ENCODE measurements around the gene DDI2.

The DDI2 gene

DNA sequence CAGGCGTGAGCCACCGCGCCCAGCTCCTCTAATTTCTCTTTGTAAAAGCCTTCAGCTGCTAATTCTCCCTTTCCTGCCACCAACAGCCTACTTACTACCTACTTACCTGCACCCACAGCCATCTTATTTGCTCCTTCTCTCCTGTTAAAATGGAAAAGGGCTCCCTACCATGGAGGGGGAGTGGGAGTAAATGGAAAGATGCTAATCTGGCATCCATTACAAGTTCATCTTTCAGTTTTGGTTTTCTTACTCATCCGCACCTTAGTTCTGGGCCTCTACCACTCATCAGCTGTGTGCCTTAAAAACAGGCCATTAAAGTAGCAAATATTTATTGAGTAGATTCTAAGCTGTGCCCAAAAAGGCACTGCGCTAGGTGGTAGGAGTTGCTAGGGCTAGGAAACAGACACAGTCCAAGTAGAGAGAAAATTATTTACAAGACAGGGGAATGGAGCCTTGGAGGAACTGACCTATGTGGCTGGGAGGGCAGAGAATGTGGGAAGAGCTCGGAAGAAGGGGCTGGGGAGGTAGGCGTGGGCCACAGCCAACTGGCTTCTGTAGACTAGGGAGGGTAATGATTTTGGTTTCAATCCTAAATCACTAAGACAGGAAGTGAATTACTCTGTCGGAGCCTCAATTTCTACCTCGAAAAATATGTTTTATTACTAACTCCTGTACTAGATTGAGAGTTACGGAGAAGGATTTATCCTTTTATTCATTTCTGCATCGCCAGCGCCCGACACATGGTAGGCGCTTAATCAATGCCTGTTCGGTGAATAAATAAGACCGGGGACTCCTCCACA lies 685 bp upstream of the DDI2 start:
- peak overlapping the region; percentile 81 for H3K4me3 ChIP-seq (ENCODE audit: low read length)
- peak overlapping the region; percentile 74; the same call in 1 of the 2 replicates for H3K9ac ChIP-seq (ENCODE audit: low read depth, low read length)
- H3K9me3 ChIP-seq (ENCODE audit: insufficient read depth, low read depth, low read length) = no peaks in the 10 kb centered on the region
- H3K36me3 ChIP-seq (ENCODE audit: insufficient read depth, low read depth, low read length) = peaks cover 6% of the 10 kb centered on the region; the same call in 1 of the 2 replicates
- peak overlapping the region; percentile 16 for H3K27ac ChIP-seq (ENCODE audit: low read length)
- H3K27me3 ChIP-seq (ENCODE audit: insufficient read depth, low read length) = no peaks in the 10 kb centered on the region
- peaks cover 10% of the 10 kb centered on the region for H3K4me1 ChIP-seq (ENCODE audit: insufficient read depth, low read length)

DNA sequence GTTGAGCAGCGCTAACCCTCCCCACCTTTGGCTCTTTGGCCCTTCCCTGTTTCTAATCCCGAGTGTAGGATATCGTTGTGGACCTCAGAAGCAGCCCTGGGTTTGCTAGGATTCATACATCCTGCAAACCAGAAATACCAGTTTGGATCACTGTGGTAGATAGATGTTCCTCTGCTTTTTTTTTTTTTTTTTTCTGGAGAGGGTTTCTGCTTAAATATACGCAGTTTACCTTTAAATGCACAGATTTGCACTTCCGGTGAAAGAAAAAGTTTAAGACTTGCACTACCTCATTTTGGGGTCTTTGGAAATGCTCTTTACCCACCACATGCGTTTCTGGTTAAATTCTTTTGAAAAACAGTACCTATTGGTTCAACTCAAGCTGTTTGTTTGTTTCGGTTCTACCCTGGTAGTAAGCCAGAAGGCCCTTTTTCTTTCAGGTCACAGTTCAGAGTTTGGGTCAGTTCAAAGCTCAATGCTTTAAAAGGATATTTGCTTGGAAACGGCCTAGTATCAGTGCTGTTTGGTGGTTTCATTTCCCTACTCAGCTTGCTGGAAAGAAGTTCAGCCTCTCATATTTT lies 908 bp downstream of the DDI2 start:
- Histone ChIP-seq H3K36me3 (ENCODE audit: insufficient read depth, low read depth, low read length) (peaks cover 6% of the 10 kb centered on the region; the same call in 1 of the 2 replicates), H3K4me1 (ENCODE audit: insufficient read depth, low read length) (peaks cover 10% of the 10 kb centered on the region), H3K27ac (ENCODE audit: low read length) (peak overlapping the region; percentile 34), H3K4me3 (ENCODE audit: low read length) (peak overlapping the region; percentile 91), H3K27me3 (ENCODE audit: insufficient read depth, low read length) (no peaks in the 10 kb centered on the region), H3K9me3 (ENCODE audit: insufficient read depth, low read depth, low read length) (no peaks in the 10 kb centered on the region), H3K9ac (ENCODE audit: low read depth, low read length) (peak overlapping the region; percentile 92)

DNA sequence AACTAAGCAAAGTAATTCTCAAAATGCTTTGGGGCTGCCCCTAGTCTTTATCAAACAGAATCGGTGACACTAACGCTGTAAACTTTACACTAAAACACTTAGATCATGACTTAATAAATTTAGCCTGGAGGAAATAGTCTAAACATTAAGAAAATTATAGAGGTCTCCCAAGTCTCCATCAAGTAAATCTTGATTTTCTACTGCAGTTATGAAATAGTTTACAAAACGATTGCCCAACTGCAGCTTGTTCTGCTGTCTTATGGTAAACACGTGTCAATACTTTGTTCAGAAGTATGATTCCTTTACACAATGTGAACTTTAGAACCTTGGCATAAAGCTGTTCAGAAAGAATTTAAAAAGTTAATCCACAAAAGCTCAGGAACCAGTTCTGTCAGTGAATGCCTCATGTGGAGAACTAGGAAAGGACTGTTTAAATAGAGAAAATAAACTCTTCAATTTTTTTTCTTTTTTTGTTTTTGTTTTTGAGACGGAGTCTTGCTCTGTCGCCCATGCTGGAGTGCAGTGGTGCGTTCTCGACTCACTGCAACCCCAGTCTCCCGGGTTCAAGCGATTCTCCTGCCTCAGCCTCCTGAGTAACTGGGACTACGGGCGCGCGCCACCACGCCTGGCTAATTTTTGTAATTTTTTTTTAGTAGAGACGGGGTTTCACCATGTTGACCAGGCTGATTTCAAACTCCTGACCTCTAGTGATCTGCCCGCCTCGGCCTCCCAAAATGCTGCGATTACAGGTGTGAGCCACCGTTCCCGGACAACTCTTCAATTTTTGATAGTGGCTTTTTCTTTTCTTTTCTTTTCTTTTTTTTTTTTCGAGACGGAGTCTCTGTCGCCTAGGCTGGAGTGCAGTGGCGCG lies 1.6 kb downstream of the DDI2 start:
- Histone ChIP-seq H3K9ac (ENCODE audit: low read depth, low read length) (peak overlapping the region; percentile 92), H3K9me3 (ENCODE audit: insufficient read depth, low read depth, low read length) (no peaks in the 10 kb centered on the region), H3K27me3 (ENCODE audit: insufficient read depth, low read length) (no peaks in the 10 kb centered on the region), H3K36me3 (ENCODE audit: insufficient read depth, low read depth, low read length) (peaks cover 6% of the 10 kb centered on the region; the same call in 1 of the 2 replicates), H3K4me1 (ENCODE audit: insufficient read depth, low read length) (peaks cover 10% of the 10 kb centered on the region), H3K27ac (ENCODE audit: low read length) (no peak overlapping the region), H3K4me3 (ENCODE audit: low read length) (peak overlapping the region; percentile 91)

DNA sequence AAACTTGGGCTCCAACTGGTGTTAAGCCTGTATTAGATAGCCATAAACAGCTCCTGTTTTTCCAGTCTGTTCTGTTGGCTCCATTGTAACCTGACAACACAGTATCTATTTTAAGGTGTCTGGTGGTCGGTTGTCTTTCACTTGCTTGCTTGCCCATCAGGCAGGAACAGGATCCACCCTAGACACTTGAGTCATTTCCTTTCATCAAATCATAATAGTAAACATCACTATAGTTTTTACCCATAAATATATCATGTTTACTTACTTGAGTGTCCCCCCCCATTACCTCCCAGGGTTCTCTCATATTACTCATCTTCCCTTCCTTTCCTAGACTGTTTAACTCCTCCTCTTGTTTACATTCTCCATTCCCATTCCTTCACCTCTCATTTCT lies 2.9 kb downstream of the DDI2 start:
- H3K27ac ChIP-seq (ENCODE audit: low read length) = no peak overlapping the region
- H3K27me3 ChIP-seq (ENCODE audit: insufficient read depth, low read length) = no peaks in the 10 kb centered on the region
- no peaks in the 10 kb centered on the region for H3K9me3 ChIP-seq (ENCODE audit: insufficient read depth, low read depth, low read length)
- H3K4me1 ChIP-seq (ENCODE audit: insufficient read depth, low read length) = peaks cover 10% of the 10 kb centered on the region
- H3K9ac ChIP-seq (ENCODE audit: low read depth, low read length) = no peak overlapping the region; the same call in 1 of the 2 replicates
- 0 out of 2 replicates have a peak overlapping the region, but pooled peaks have one; percentile 23 for H3K4me3 ChIP-seq (ENCODE audit: low read length)
- peaks cover 6% of the 10 kb centered on the region; the same call in 1 of the 2 replicates for H3K36me3 ChIP-seq (ENCODE audit: insufficient read depth, low read depth, low read length)

DNA sequence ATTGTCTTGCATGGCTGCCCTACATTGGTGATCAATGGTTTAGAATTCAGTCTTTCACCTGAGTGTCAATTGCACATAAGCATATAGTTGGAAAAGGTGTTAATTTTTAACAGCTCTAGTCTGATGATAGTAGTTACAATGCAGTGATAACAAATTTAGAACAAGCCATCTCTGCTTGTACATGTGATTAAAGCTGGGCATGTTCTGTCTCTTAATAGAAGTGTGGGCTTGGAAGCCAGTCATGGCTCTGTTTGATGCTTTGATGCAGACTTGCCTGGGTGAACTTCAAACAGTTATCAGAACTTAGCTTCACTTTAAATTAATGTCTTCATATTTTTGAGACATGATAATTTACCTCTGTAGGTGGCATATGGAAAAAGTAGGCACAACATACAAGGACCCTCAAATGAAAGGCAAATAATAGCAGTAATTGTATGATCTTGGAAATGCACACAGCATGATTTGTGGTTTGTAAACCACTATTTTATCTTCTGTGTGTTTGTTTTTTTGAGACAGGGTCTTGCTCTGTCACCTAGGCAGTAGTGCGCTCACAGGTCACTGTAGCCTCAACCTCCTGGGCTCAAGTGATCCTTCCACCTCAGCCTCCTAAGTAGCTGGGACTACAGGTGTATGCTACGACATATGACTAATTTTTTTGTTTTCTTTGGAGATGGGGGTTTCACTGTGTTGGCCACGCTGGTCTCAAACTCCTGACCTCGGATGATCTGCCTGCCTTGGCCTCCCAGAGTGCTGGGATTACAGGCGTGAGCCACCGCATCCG lies 3.8 kb downstream of the DDI2 start:
- no peaks in the 10 kb centered on the region for H3K27me3 ChIP-seq (ENCODE audit: insufficient read depth, low read length)
- H3K36me3 ChIP-seq (ENCODE audit: insufficient read depth, low read depth, low read length) = peaks cover 7% of the 10 kb centered on the region; the same call in 1 of the 2 replicates
- H3K27ac ChIP-seq (ENCODE audit: low read length) = no peak overlapping the region
- no peak overlapping the region for H3K4me3 ChIP-seq (ENCODE audit: low read length)
- H3K9ac ChIP-seq (ENCODE audit: low read depth, low read length) = no peak overlapping the region
- H3K4me1 ChIP-seq (ENCODE audit: insufficient read depth, low read length) = peaks cover 10% of the 10 kb centered on the region
- H3K9me3 ChIP-seq (ENCODE audit: insufficient read depth, low read depth, low read length) = no peaks in the 10 kb centered on the region

DNA sequence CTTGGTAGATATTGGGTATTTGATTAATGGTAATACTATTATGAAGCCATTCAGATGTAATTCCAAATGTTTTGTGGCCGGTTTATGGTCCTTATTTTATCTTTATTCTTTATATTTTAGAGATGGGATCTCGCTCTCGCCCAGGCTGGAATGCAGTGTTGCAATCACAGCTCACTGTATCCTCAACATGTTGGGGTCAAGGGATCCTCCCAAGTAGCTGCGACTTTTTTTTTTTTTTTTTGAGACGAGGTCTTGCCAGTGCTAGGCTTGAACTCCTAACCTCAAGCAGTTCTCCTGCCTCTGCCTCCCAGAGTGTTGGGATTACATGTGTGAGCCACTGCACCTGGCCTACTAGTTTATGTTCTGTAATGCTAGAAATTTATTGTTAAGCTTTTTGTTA lies 4.7 kb downstream of the DDI2 start:
- Histone ChIP-seq H3K4me3 (ENCODE audit: low read length) (no peak overlapping the region), H3K9ac (ENCODE audit: low read depth, low read length) (no peak overlapping the region), H3K4me1 (ENCODE audit: insufficient read depth, low read length) (peaks cover 7% of the 10 kb centered on the region), H3K36me3 (ENCODE audit: insufficient read depth, low read depth, low read length) (peaks cover 15% of the 10 kb centered on the region), H3K9me3 (ENCODE audit: insufficient read depth, low read depth, low read length) (no peaks in the 10 kb centered on the region), H3K27ac (ENCODE audit: low read length) (no peak overlapping the region), H3K27me3 (ENCODE audit: insufficient read depth, low read length) (no peaks in the 10 kb centered on the region)

DNA sequence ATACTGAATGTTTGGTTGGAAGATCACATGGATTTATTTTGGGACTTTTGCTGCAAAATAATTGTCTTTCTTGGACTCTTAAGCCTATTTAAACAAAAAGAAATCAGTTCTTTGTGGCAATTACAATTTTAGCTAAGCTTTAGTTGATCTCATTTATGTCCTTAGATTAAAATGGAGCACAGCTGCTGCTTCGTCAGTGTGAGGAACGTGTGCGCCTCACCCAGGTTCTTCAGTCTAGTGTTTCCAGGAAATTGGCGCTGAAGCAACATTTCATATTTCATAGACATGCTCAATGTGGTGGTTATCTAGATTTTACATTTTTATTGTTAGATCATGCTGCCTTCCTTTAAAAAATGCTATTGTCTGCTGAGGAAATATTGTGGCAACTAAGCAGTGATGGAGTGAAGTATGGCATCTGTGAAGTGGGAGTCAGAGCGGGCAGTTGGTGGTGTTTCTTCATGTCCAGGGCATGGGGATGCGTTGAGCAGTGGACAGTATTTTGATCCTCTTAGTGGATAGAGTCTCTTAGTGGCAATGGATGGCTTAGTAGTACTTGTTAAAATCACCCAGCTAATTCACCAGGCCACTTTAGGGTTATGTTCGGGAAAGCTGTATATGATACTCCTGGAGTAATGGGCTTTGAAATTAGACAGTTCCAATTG lies 5.6 kb downstream of the DDI2 start:
- Histone ChIP-seq H3K9me3 (ENCODE audit: insufficient read depth, low read depth, low read length) (no peaks in the 10 kb centered on the region), H3K36me3 (ENCODE audit: insufficient read depth, low read depth, low read length) (peaks cover 24% of the 10 kb centered on the region), H3K4me1 (ENCODE audit: insufficient read depth, low read length) (peaks cover 7% of the 10 kb centered on the region), H3K27me3 (ENCODE audit: insufficient read depth, low read length) (no peaks in the 10 kb centered on the region), H3K9ac (ENCODE audit: low read depth, low read length) (no peak overlapping the region), H3K4me3 (ENCODE audit: low read length) (no peak overlapping the region), H3K27ac (ENCODE audit: low read length) (no peak overlapping the region)

DNA sequence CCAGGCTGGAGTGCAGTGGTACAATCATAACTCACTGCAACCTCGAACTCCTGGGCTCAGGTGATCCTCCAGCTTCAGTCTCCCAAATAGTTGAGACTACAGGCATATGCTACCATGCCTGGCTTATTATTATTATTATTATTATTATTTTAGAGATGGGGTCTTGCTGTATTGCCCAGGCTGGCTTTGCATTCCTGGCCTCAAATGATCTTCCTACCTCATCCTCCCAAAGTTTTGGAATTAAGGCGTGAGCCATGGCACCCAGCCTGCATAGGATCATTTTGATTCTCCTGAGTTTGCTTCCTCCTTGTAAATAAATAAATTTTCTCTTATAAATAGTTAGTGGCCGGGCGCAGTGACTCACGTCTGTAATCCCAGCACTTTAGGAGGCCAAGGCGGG lies 6.2 kb downstream of the DDI2 start:
- no peak overlapping the region for H3K4me3 ChIP-seq (ENCODE audit: low read length)
- no peak overlapping the region for H3K27ac ChIP-seq (ENCODE audit: low read length)
- peaks cover 30% of the 10 kb centered on the region for H3K36me3 ChIP-seq (ENCODE audit: insufficient read depth, low read depth, low read length)
- H3K9me3 ChIP-seq (ENCODE audit: insufficient read depth, low read depth, low read length) = no peaks in the 10 kb centered on the region
- peaks cover 6% of the 10 kb centered on the region for H3K4me1 ChIP-seq (ENCODE audit: insufficient read depth, low read length)
- no peak overlapping the region for H3K9ac ChIP-seq (ENCODE audit: low read depth, low read length)
- no peaks in the 10 kb centered on the region for H3K27me3 ChIP-seq (ENCODE audit: insufficient read depth, low read length)

DNA sequence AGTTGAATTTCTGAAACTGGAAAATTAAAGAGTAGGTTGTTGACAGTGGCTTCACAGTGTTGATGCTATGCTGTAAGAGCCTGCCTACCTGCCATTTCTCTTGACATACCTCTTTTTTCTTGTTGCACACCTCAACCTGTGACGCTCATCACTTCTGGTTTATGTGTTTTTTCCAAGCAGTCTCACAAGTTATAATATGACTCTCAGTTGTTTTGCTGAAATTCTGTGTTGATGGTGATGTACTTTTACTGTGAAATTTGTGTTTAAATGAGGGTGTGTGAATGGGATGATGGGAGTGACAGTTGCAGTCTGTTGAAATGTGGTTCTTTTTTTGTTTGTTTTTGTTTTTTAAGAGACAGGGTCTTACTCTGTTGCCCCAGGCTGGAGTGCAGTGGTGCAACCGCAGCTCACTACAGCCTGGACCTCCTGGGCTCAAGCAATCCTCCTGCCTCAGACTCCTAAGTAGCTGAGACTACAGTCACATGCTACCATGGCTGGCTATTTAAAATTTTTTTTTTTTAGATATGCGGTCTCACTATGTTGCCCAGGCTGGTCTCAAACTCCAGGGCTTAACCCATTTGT lies 7.0 kb downstream of the DDI2 start:
- H3K9ac ChIP-seq (ENCODE audit: low read depth, low read length) = no peak overlapping the region
- H3K4me3 ChIP-seq (ENCODE audit: low read length) = no peak overlapping the region
- H3K9me3 ChIP-seq (ENCODE audit: insufficient read depth, low read depth, low read length) = no peaks in the 10 kb centered on the region
- H3K36me3 ChIP-seq (ENCODE audit: insufficient read depth, low read depth, low read length) = peaks cover 38% of the 10 kb centered on the region
- H3K27me3 ChIP-seq (ENCODE audit: insufficient read depth, low read length) = no peaks in the 10 kb centered on the region
- peaks cover 3% of the 10 kb centered on the region; the same call in 1 of the 2 replicates for H3K4me1 ChIP-seq (ENCODE audit: insufficient read depth, low read length)
- no peak overlapping the region for H3K27ac ChIP-seq (ENCODE audit: low read length)

DNA sequence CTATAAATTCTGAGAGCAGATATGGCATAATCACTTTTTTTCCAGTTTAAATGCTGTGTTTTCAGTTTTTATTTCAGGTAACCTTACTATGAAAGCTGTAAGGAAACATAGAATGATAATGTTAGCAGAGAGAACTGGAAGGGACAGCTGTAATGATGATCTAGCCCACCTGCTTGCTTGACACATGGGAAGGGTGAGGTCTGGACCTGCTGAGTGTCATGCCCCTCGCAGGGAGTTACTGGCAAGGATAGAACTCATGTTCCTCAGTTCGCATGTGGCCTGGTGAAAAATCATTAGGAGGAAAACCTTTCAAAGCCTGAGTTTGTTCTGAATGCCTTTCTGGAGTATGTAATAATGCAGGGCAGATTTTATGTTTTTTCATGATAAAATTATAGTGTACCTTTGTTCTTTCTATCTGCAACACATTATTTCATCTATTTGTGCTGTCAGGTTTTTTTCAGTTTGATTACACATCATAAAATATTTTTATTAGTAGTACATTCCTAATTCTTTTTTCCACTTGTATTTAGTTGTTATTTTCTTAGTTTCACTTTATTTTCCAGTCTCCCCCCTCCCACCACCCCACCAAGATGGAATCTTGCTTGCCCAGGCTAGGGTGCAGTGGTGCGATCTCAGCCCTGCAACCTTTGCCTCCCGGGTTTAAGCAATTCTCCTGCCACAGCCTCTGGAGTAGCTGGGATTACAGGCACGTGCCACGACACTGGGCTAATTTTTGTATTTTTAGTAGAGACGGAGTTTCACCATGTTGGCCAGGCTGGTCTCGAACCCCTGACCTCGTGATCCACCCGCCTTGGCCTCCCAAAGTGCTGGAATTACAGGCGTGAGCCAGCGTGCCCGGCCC lies 8.0 kb downstream of the DDI2 start:
- Histone ChIP-seq H3K4me1 (ENCODE audit: insufficient read depth, low read length) (no peaks in the 10 kb centered on the region; the same call in 1 of the 2 replicates), H3K9me3 (ENCODE audit: insufficient read depth, low read depth, low read length) (no peaks in the 10 kb centered on the region), H3K4me3 (ENCODE audit: low read length) (no peak overlapping the region), H3K27ac (ENCODE audit: low read length) (no peak overlapping the region), H3K9ac (ENCODE audit: low read depth, low read length) (no peak overlapping the region), H3K36me3 (ENCODE audit: insufficient read depth, low read depth, low read length) (peaks cover 38% of the 10 kb centered on the region), H3K27me3 (ENCODE audit: insufficient read depth, low read length) (no peaks in the 10 kb centered on the region)

Data from iPS-20b (cell line).